Measurements from ENCODE around the gene SH3RF1. TPM values are rescaled to one million over a fixed set of nuclear protein-coding genes. Genes with fewer than 3 reads are reported as not detected.

SH3RF1 gene
- total and polyA plus RNA-seq, 2 of the 13 experiments (the other 11 are each of a cell fraction or from before 2014, with no cell fraction given), result 3.1 to 3.2 TPM

GRCh38 chr4:169151671-169152070, 119.1 kb downstream of the SH3RF1 start:
- H3K79me2 ChIP-seq (ENCODE audit: insufficient read depth, low read length), result no peaks in the 10 kb centered on the region
- DNase-seq (ENCODE audit: low spot score) (no peak), ATAC-seq (no peak), FAIRE-seq (no peak)
- POLR2A ChIA-PET, result interaction anchor here (1.1 kb wide), 1 partner anchor 139 kb away, joined by 3 read pairs; no protein-coding TSS in a partner anchor
- CTCF ChIA-PET (ENCODE audit: low intra/inter-chr PET ratio, low total read pairs), result no interaction called here
- H3K27ac ChIP-seq (ENCODE audit: extremely low read length, insufficient read depth, low read length), result no peak overlapping the region
- H2AFZ ChIP-seq (ENCODE audit: low read length), result no peak overlapping the region
- TF ChIP-seq CBX2 (IDR thresholded peaks at IDR 0.05; ENCODE audit: low read depth, low read length) (no peak), CBX2 (CRISPR knock-in tag; IDR thresholded peaks at IDR 0.05; ENCODE audit: low read depth) (no peak), MAFK (conservative IDR thresholded peaks at IDR 0.05 in 1 of 2, IDR thresholded peaks at IDR 0.05 in 1 of 2; ENCODE audit: low read length in 2 of 2) (peak; percentile 22 to 63; a peak in 2 of 4 replicates), SRSF4 (IDR thresholded peaks at IDR 0.05; ENCODE audit: low read depth, low read length, poor library complexity, severe bottlenecking) (no peak), ZMYM3 (CRISPR knock-in tag; IDR thresholded peaks at IDR 0.05) (no peak), TOE1 (CRISPR knock-in tag; IDR thresholded peaks at IDR 0.05) (no peak), MNT (IDR thresholded peaks at IDR 0.05) (no peak), NCOA5 (CRISPR knock-in tag; IDR thresholded peaks at IDR 0.05) (no peak), AKAP8 (CRISPR knock-in tag; IDR thresholded peaks at IDR 0.05) (no peak), MAFF (IDR thresholded peaks at IDR 0.05; ENCODE audit: low read depth, low read length) (peak; percentile 39; the same call in 1 of the 2 replicates)
- WGBS (ENCODE audit: low lambda C conversion rate), result 97% methylated on average over 2 of the region's 2 CpGs
- no peak overlapping the region for H3K4me2 ChIP-seq (ENCODE audit: low read depth, low read length)
- in situ Hi-C loops (cut with HindIII; ENCODE audit: extremely low pct_ligation_motif_present, low pct_unique_long_range_greater_than_20kb) (no loop called here), intact Hi-C loops (cut with micrococcal nuclease; ENCODE audit: unreplicated experiment) (no loop called here)
- H3K36me3 ChIP-seq (replicated peaks in 1 of 2; ENCODE audit: control insufficient read depth in 1 of 2, insufficient read depth in 2 of 2, low read length in 2 of 2), result peaks cover 4% of the 10 kb centered on the region in 2 experiments; a peak in 3 of 5 replicates
- H3K27me3 ChIP-seq (ENCODE audit: control insufficient read depth in 1 of 2, insufficient read depth in 2 of 2, low read length in 2 of 2), result no peaks in the 10 kb centered on the region
- no peaks in the 10 kb centered on the region for H4K20me1 ChIP-seq (ENCODE audit: insufficient read depth, low read length)
- H3K9me3 ChIP-seq (ENCODE audit: low read length), result no peaks in the 10 kb centered on the region
- no peaks in the 10 kb centered on the region for H3K4me1 ChIP-seq (ENCODE audit: insufficient read depth, low read length)
- no peak overlapping the region for H3K9ac ChIP-seq (ENCODE audit: insufficient read depth, low read depth, low read length)
- BruUV-seq (replicated peaks), result no TSS peak
- no peak overlapping the region for H3K4me3 ChIP-seq (replicated peaks in 1 of 3; ENCODE audit: insufficient read depth in 1 of 3, low read depth in 2 of 3, low read length in 3 of 3)

Measured in HepG2 (cell line).